Mammary epithelial cell (primary cell): ENCODE results near the gene FFAR1.

ENCODE experiments used
- EZH2 ChIP-seq: IDR thresholded peaks from 2 replicates; pipeline ENCODE4 v1.6.1; 2012; ENCODE audit warnings: low read length, inconsistent platforms, borderline replicate concordance
- TF ChIP-seq, protein P1 (sequence below), 2 donors: IDR thresholded peaks in 1 of 2; conservative IDR thresholded peaks in 1 of 2; 2 replicates each; pipeline ENCODE4 v1.5.1; 2011 to 2012; ENCODE audit warnings: inconsistent platforms in 2 of 2, low read length in 2 of 2, mild to moderate bottlenecking in 2 of 2, control low read depth in 1 of 2, low read depth in 1 of 2; ENCODE audit not compliant: insufficient read depth in 1 of 2; ENCODE audit errors: extremely low read depth in 1 of 2

DNA sequence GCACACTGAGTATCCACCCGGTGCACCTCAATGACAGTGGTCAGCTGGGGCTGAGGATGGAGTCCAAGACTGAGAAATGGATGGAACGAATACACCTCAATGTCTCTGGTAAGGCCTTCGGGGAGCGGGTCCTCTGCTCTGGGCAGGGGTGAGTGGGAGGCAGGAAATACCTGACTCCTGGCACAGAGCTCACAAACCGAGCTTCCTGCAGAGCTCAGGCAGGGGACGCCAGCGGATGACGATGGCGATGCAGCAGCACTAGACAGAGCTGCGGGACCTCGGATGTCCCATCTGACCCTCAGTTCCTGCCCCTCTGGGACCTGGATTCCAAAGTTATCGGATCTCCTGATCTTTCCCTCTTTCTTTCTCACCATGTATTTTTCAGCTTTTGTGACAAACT, 14.9 kb upstream of the FFAR1 start:
- TF ChIP-seq, protein P1, sequence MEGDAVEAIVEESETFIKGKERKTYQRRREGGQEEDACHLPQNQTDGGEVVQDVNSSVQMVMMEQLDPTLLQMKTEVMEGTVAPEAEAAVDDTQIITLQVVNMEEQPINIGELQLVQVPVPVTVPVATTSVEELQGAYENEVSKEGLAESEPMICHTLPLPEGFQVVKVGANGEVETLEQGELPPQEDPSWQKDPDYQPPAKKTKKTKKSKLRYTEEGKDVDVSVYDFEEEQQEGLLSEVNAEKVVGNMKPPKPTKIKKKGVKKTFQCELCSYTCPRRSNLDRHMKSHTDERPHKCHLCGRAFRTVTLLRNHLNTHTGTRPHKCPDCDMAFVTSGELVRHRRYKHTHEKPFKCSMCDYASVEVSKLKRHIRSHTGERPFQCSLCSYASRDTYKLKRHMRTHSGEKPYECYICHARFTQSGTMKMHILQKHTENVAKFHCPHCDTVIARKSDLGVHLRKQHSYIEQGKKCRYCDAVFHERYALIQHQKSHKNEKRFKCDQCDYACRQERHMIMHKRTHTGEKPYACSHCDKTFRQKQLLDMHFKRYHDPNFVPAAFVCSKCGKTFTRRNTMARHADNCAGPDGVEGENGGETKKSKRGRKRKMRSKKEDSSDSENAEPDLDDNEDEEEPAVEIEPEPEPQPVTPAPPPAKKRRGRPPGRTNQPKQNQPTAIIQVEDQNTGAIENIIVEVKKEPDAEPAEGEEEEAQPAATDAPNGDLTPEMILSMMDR (conservative IDR thresholded peaks at IDR 0.05 in 1 of 2, IDR thresholded peaks at IDR 0.05 in 1 of 2; ENCODE audit: extremely low read depth in 1 of 2, insufficient read depth in 1 of 2, low read depth in 1 of 2, low read length in 2 of 2): no peak
- no peak for TF ChIP-seq EZH2
